ENCODE measurements around the gene ACAP2.

The ACAP2 gene

GRCh38 chr3:195270817-195271409 is 171.9 kb downstream of the ACAP2 start, which contains the start of gene XXYLT1:
XXYLT1 (minus strand) TSS chr3:195271159; CDS start chr3:195271058, 101 bp downstream.
- Histone ChIP-seq H3K4me3 (IDR thresholded peaks at IDR 0.05; ENCODE audit: insufficient read depth, low read depth, low read length) (peak within 1 kb of the TSS; percentile 83), H3K36me3 (ENCODE audit: insufficient read depth) (no peaks in the 10 kb centered on the region), H3K4me2 (peak within 1 kb of the TSS; percentile 90), H4K20me1 (ENCODE audit: insufficient read depth) (no peaks in the 10 kb centered on the region), H3K4me1 (ENCODE audit: low read depth, poor library complexity, severe bottlenecking) (peaks cover 14% of the 10 kb centered on the region), H3K9ac (peak within 1 kb of the TSS; percentile 63), H3K27ac (peak within 1 kb of the TSS; percentile 62), H3K27me3 (ENCODE audit: insufficient read depth, low read depth) (no peaks in the 10 kb centered on the region), H2AFZ (ENCODE audit: low read depth) (peak within 1 kb of the TSS; percentile 85), H3K79me2 (ENCODE audit: insufficient read depth, low read depth) (no peaks in the 10 kb centered on the region; the same call in 1 of the 2 replicates)
- no peak for TF ChIP-seq CTCF (conservative IDR thresholded peaks at IDR 0.05; ENCODE audit: low read depth, low read length)

DNA sequence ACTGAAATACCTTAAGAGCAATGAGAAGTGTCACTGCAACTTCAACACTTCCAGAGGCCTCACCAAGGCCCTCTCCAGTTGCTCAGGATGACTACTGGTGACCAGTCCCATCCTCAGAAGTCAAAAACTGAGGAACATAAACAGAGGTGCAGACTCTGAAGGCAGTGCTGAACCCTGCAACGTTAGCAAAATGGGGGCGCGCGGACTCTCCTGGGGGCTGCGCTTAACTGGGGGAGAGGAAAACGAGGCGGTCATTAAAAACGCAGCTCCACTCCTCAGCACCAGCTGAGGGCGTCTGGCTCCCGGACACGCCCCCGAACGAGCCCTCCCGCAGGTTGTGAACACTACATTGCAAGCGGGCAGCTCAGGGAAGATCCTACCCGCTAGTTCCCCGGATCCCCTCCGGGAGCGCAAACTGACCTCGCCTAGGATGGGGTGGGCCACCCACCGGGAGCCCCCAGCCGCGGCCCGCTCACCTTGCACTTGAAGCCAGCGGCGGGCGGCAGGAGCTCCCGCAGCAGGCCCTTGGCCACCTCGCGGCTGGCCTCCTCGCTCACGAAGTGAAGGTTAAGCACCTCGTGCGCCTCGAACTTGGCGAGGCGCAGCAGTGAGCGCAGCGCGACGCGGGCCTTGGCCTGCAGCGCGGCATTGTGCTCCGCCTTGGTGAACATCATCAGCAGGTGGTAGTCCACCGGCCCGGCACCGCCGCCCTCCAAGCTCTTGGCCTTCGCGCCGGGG is 172.6 kb downstream of the ACAP2 start:
- TF ChIP-seq CTCF (conservative IDR thresholded peaks at IDR 0.05; ENCODE audit: low read depth, low read length) = peak; percentile 35; the same call in 1 of the 2 replicates
- Histone ChIP-seq H3K79me2 (ENCODE audit: insufficient read depth, low read depth) (no peaks in the 10 kb centered on the region; the same call in 1 of the 2 replicates), H3K4me3 (IDR thresholded peaks at IDR 0.05; ENCODE audit: insufficient read depth, low read depth, low read length) (no peak overlapping the region), H3K27me3 (ENCODE audit: insufficient read depth, low read depth) (no peaks in the 10 kb centered on the region), H3K4me2 (peak overlapping the region; percentile 90), H3K9ac (peak overlapping the region; percentile 63), H2AFZ (ENCODE audit: low read depth) (peak overlapping the region; percentile 85), H3K4me1 (ENCODE audit: low read depth, poor library complexity, severe bottlenecking) (peaks cover 14% of the 10 kb centered on the region), H3K27ac (peak overlapping the region; percentile 62), H3K36me3 (ENCODE audit: insufficient read depth) (no peaks in the 10 kb centered on the region), H4K20me1 (ENCODE audit: insufficient read depth) (no peaks in the 10 kb centered on the region)

GRCh38 chr3:195269375-195270078 is 173.3 kb downstream of the ACAP2 start:
- no peaks in the 10 kb centered on the region; the same call in 1 of the 2 replicates for H3K79me2 ChIP-seq (ENCODE audit: insufficient read depth, low read depth)
- peak overlapping the region; percentile 63; the same call in 1 of the 2 replicates for H3K9ac ChIP-seq
- H3K4me3 ChIP-seq (IDR thresholded peaks at IDR 0.05; ENCODE audit: insufficient read depth, low read depth, low read length) = no peak overlapping the region
- H3K4me2 ChIP-seq = peak overlapping the region; percentile 90
- no peaks in the 10 kb centered on the region for H3K27me3 ChIP-seq (ENCODE audit: insufficient read depth, low read depth)
- no peak for TF ChIP-seq CTCF (conservative IDR thresholded peaks at IDR 0.05; ENCODE audit: low read depth, low read length)
- no peaks in the 10 kb centered on the region for H3K36me3 ChIP-seq (ENCODE audit: insufficient read depth)
- H2AFZ ChIP-seq (ENCODE audit: low read depth) = peak overlapping the region; percentile 85; the same call in 1 of the 2 replicates
- H3K27ac ChIP-seq = no peak overlapping the region; the same call in 1 of the 2 replicates
- no peaks in the 10 kb centered on the region for H4K20me1 ChIP-seq (ENCODE audit: insufficient read depth)
- peaks cover 14% of the 10 kb centered on the region for H3K4me1 ChIP-seq (ENCODE audit: low read depth, poor library complexity, severe bottlenecking)

DNA sequence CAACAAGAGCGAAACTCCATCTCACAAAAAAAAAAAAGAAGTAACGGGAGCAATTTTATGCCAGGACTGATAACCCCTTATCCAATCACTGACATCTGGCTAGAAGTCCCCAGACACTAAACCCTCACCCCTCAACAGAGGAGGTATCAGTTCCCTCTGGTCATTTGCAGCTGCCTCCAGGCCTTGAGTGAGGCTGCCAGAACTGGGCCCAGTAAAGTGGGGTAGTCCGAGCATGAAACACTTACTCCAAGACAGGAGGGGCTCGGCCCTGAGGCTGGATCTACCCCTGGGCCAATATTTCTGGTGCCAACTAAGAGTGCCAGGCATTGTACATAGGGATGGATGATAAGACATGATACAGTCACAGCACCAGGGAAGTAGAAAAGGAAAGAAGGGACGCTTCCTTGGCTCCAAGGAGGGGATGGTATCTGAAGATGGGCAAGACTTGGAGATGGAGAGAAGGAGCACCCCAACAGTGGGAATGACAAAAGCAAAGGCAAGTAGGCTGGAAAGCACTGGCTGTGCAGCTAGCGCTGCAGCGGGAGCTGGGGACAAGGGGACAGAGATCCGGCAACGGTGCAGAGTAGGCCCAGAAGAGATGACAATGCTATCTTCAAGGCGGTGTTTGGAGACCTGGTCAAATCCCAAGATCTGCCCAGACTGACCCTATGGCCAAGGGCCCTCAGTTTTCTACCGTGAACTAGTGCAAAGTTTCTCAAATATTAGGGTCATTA is 174.1 kb downstream of the ACAP2 start:
- Histone ChIP-seq H3K9ac (no peak overlapping the region), H4K20me1 (ENCODE audit: insufficient read depth) (no peaks in the 10 kb centered on the region), H2AFZ (ENCODE audit: low read depth) (no peak overlapping the region), H3K79me2 (ENCODE audit: insufficient read depth, low read depth) (no peaks in the 10 kb centered on the region; the same call in 1 of the 2 replicates), H3K4me1 (ENCODE audit: low read depth, poor library complexity, severe bottlenecking) (peaks cover 14% of the 10 kb centered on the region), H3K27me3 (ENCODE audit: insufficient read depth, low read depth) (no peaks in the 10 kb centered on the region), H3K27ac (no peak overlapping the region), H3K36me3 (ENCODE audit: insufficient read depth) (no peaks in the 10 kb centered on the region), H3K4me3 (IDR thresholded peaks at IDR 0.05; ENCODE audit: insufficient read depth, low read depth, low read length) (no peak overlapping the region), H3K4me2 (peak overlapping the region; percentile 90)
- no peak for TF ChIP-seq CTCF (conservative IDR thresholded peaks at IDR 0.05; ENCODE audit: low read depth, low read length)

All from KMS-11 (cell line).